ENCODE results near the gene FOXL2. TPM values are rescaled to one million over a fixed set of nuclear protein-coding genes. Genes with fewer than 3 reads are reported as not detected.

Gene FOXL2
- total and polyA plus RNA-seq, 2 donors, result 0.18 TPM; not detected in 1

GRCh38 chr3:138942271-138942670, 4.7 kb downstream of the FOXL2 start:
- H3K4me3 ChIP-seq (ENCODE audit: low read length in 2 of 2), result no peak overlapping the region
- 83% methylated on average over 4 of the region's 4 CpGs for WGBS
- peaks cover 12 to 22% of the 10 kb centered on the region in 2 donors for H3K4me1 ChIP-seq (ENCODE audit: control insufficient read depth in 2 of 2, insufficient read depth in 2 of 2, low read length in 2 of 2)
- H3K27ac ChIP-seq (ENCODE audit: low read depth in 1 of 2, low read length in 1 of 2), result no peak overlapping the region
- H3K36me3 ChIP-seq (ENCODE audit: control insufficient read depth in 2 of 2, insufficient read depth in 2 of 2, low read length in 1 of 2), result no peaks in the 10 kb centered on the region
- no peak for DNase-seq (ENCODE audit: low read depth in 6 of 9, low spot score in 9 of 9)
- H3K27me3 ChIP-seq (ENCODE audit: control insufficient read depth in 2 of 2, insufficient read depth in 1 of 2, low read length in 1 of 2), result peaks cover 83 to 99% of the 10 kb centered on the region in 2 donors
- H3K9me3 ChIP-seq (ENCODE audit: control insufficient read depth in 2 of 2, insufficient read depth in 1 of 2, low read length in 1 of 2), result peaks cover 0 to 18% of the 10 kb centered on the region in 2 donors

GRCh38 chr3:138941259-138941885, 5.6 kb downstream of the FOXL2 start:
- peaks cover 0 to 18% of the 10 kb centered on the region in 2 donors for H3K9me3 ChIP-seq (ENCODE audit: control insufficient read depth in 2 of 2, insufficient read depth in 1 of 2, low read length in 1 of 2)
- no peak overlapping the region for H3K27ac ChIP-seq (ENCODE audit: low read depth in 1 of 2, low read length in 1 of 2)
- peaks cover 83 to 99% of the 10 kb centered on the region in 2 donors for H3K27me3 ChIP-seq (ENCODE audit: control insufficient read depth in 2 of 2, insufficient read depth in 1 of 2, low read length in 1 of 2)
- WGBS, result 48% methylated on average over 7 of the region's 7 CpGs
- H3K4me3 ChIP-seq (ENCODE audit: low read length in 2 of 2), result no peak overlapping the region
- DNase-seq (ENCODE audit: low read depth in 6 of 9, low spot score in 9 of 9), result peak in 1 of 9 donors; percentile 45
- H3K36me3 ChIP-seq (ENCODE audit: control insufficient read depth in 2 of 2, insufficient read depth in 2 of 2, low read length in 1 of 2), result no peaks in the 10 kb centered on the region
- H3K4me1 ChIP-seq (ENCODE audit: control insufficient read depth in 2 of 2, insufficient read depth in 2 of 2, low read length in 2 of 2), result peaks cover 8 to 25% of the 10 kb centered on the region in 2 donors

GRCh38 chr3:138940446-138940845, 6.5 kb downstream of the FOXL2 start:
- Histone ChIP-seq H3K4me3 (ENCODE audit: low read length in 2 of 2) (no peak overlapping the region), H3K27me3 (ENCODE audit: control insufficient read depth in 2 of 2, insufficient read depth in 1 of 2, low read length in 1 of 2) (peaks cover 84 to 100% of the 10 kb centered on the region in 2 donors), H3K9me3 (ENCODE audit: control insufficient read depth in 2 of 2, insufficient read depth in 1 of 2, low read length in 1 of 2) (peaks cover 0 to 18% of the 10 kb centered on the region in 2 donors), H3K27ac (ENCODE audit: low read depth in 1 of 2, low read length in 1 of 2) (no peak overlapping the region), H3K4me1 (ENCODE audit: control insufficient read depth in 2 of 2, insufficient read depth in 2 of 2, low read length in 2 of 2) (peaks cover 14 to 33% of the 10 kb centered on the region in 2 donors), H3K36me3 (ENCODE audit: control insufficient read depth in 2 of 2, insufficient read depth in 2 of 2, low read length in 1 of 2) (no peaks in the 10 kb centered on the region)
- no peak for DNase-seq (ENCODE audit: low read depth in 6 of 9, low spot score in 9 of 9)
- WGBS, result 63% methylated on average over 6 of the region's 6 CpGs

DNA sequence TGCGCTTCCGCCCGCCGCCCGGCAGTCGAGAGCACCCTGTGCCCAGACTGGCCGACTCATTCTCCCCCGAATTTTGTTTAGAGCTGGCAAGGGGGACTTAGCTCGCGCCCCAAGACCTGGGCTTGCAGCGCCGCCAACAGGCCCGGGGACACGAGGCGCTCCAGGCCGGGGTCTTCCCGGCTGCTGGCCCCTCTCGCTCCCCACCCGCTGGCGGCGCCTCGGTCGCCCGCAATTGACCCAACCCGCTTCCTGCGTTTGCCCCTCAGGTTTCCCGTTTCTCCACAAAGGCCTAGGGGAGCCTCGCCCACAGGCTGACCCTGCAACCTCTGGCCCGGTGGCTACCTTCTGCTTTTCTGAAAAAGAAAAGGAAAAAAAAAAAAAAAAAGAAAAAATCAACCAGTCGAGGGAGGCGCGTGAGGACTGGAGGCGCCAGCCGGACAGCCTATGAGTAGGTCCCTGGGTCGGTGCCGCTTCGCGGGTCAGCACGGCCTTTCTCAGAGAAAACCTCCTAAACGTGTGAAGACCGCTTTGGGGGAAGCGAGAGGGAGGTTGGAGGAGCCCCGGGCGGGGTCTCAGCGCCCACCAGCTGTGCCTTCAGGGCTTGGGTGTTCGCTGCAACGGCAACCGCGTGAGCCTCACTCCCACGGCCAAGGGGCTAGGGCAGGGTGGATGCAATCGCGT, 7.2 kb downstream of the FOXL2 start:
- H3K4me1 ChIP-seq (ENCODE audit: control insufficient read depth in 2 of 2, insufficient read depth in 2 of 2, low read length in 2 of 2), result peaks cover 9 to 26% of the 10 kb centered on the region in 2 donors
- H3K9me3 ChIP-seq (ENCODE audit: control insufficient read depth in 2 of 2, insufficient read depth in 1 of 2, low read length in 1 of 2), result peaks cover 0 to 18% of the 10 kb centered on the region in 2 donors
- H3K4me3 ChIP-seq (ENCODE audit: low read length in 2 of 2), result no peak overlapping the region
- WGBS, result 4% methylated on average over 52 of the region's 52 CpGs
- DNase-seq (ENCODE audit: low read depth in 6 of 9, low spot score in 9 of 9), result no peak
- no peaks in the 10 kb centered on the region for H3K36me3 ChIP-seq (ENCODE audit: control insufficient read depth in 2 of 2, insufficient read depth in 2 of 2, low read length in 1 of 2)
- peaks cover 82 to 100% of the 10 kb centered on the region in 2 donors for H3K27me3 ChIP-seq (ENCODE audit: control insufficient read depth in 2 of 2, insufficient read depth in 1 of 2, low read length in 1 of 2)
- no peak overlapping the region for H3K27ac ChIP-seq (ENCODE audit: low read depth in 1 of 2, low read length in 1 of 2)

- H3K4me3 ChIP-seq (ENCODE audit: low read length in 2 of 2), result no peak overlapping the region
- peaks cover 86 to 100% of the 10 kb centered on the region in 2 donors for H3K27me3 ChIP-seq (ENCODE audit: control insufficient read depth in 2 of 2, insufficient read depth in 1 of 2, low read length in 1 of 2)
- WGBS, result 4% methylated on average over 32 of the region's 32 CpGs
- H3K9me3 ChIP-seq (ENCODE audit: control insufficient read depth in 2 of 2, insufficient read depth in 1 of 2, low read length in 1 of 2), result peaks cover 0 to 18% of the 10 kb centered on the region in 2 donors
- H3K4me1 ChIP-seq (ENCODE audit: control insufficient read depth in 2 of 2, insufficient read depth in 2 of 2, low read length in 2 of 2), result peaks cover 9 to 25% of the 10 kb centered on the region in 2 donors
- DNase-seq (ENCODE audit: low read depth in 6 of 9, low spot score in 9 of 9), result no peak
- no peaks in the 10 kb centered on the region for H3K36me3 ChIP-seq (ENCODE audit: control insufficient read depth in 2 of 2, insufficient read depth in 2 of 2, low read length in 1 of 2)
- H3K27ac ChIP-seq (ENCODE audit: low read depth in 1 of 2, low read length in 1 of 2), result no peak overlapping the region
These were observed 7.9 kb downstream of the FOXL2 start for GRCh38 chr3:138938877-138939560.

DNA sequence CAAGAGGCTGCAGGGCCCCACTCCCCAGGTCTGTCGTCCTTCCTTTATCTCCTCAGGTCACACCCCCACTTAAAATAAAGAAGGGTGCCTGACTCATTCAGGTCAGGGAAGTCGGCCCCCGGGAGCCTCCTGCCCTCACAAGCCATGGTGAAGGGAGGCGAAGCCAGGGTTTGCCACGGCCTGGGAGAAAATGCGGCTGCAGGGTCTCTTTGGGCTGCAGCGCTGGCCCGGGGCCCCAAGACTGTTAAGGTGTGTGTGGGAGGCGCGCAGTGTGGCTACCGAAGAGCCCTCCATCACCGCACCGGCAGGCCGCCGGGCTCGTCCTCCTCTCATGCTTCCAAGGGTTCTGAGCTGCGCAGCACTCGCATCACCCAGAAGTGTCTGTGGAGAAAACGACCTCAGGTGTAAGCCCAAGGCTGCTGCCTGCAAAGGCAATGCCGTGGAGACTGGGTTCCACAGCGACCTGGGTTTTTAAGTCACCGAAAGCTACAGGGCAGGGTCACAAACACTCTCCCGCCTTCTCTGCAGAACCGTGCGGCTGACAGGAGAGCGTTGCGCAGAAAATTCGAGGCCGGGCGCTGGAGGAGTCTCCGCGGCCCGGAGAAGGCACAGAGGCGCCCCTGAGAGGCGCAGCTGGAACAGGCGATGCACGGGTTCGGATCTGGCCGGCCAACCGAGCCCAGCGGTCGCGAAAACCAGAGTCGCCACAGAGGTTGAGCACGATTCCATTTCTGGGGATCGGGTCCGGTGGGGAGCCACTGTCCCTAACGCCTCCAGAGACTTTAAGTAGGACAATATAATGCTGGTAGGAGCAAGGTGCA, 8.7 kb downstream of the FOXL2 start:
- DNase-seq (ENCODE audit: low read depth in 6 of 9, low spot score in 9 of 9), result no peak
- Histone ChIP-seq H3K27me3 (ENCODE audit: control insufficient read depth in 2 of 2, insufficient read depth in 1 of 2, low read length in 1 of 2) (peaks cover 85 to 97% of the 10 kb centered on the region in 2 donors), H3K27ac (ENCODE audit: low read depth in 1 of 2, low read length in 1 of 2) (no peak overlapping the region), H3K9me3 (ENCODE audit: control insufficient read depth in 2 of 2, insufficient read depth in 1 of 2, low read length in 1 of 2) (peaks cover 0 to 18% of the 10 kb centered on the region in 2 donors), H3K4me1 (ENCODE audit: control insufficient read depth in 2 of 2, insufficient read depth in 2 of 2, low read length in 2 of 2) (peaks cover 9 to 25% of the 10 kb centered on the region in 2 donors), H3K36me3 (ENCODE audit: control insufficient read depth in 2 of 2, insufficient read depth in 2 of 2, low read length in 1 of 2) (no peaks in the 10 kb centered on the region), H3K4me3 (ENCODE audit: low read length in 2 of 2) (no peak overlapping the region)
- 5% methylated on average over 48 of the region's 48 CpGs for WGBS

DNA sequence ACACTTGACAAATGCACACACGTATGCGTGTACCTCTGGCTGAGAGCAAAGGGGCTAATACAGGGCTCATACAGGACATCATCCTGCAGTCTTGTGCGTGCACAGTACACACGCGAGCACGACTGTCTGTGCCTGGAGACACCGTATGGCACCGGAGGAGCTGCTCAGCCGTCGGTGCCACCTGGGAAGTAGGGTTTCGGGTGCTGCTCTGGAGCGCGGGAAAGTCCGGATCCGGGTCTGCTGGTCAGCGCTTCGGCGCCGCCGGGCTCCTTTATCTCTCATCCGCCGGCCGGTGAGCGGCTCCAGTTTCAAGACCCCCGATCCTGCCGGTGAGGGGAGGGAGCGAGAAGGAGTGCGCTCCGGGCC, 9.3 kb downstream of the FOXL2 start:
- H3K27ac ChIP-seq (ENCODE audit: low read depth in 1 of 2, low read length in 1 of 2), result no peak overlapping the region
- H3K36me3 ChIP-seq (ENCODE audit: control insufficient read depth in 2 of 2, insufficient read depth in 2 of 2, low read length in 1 of 2), result no peaks in the 10 kb centered on the region
- H3K4me1 ChIP-seq (ENCODE audit: control insufficient read depth in 2 of 2, insufficient read depth in 2 of 2, low read length in 2 of 2), result peaks cover 9 to 25% of the 10 kb centered on the region in 2 donors
- DNase-seq (ENCODE audit: low read depth in 6 of 9, low spot score in 9 of 9), result no peak
- 4% methylated on average over 29 of the region's 29 CpGs for WGBS
- H3K9me3 ChIP-seq (ENCODE audit: control insufficient read depth in 2 of 2, insufficient read depth in 1 of 2, low read length in 1 of 2), result peaks cover 0 to 18% of the 10 kb centered on the region in 2 donors
- H3K4me3 ChIP-seq (ENCODE audit: low read length in 2 of 2), result no peak overlapping the region
- peaks cover 81 to 96% of the 10 kb centered on the region in 2 donors for H3K27me3 ChIP-seq (ENCODE audit: control insufficient read depth in 2 of 2, insufficient read depth in 1 of 2, low read length in 1 of 2)

GRCh38 chr3:138936741-138937689, 9.9 kb downstream of the FOXL2 start:
- Histone ChIP-seq H3K36me3 (ENCODE audit: control insufficient read depth in 2 of 2, insufficient read depth in 2 of 2, low read length in 1 of 2) (no peaks in the 10 kb centered on the region), H3K9me3 (ENCODE audit: control insufficient read depth in 2 of 2, insufficient read depth in 1 of 2, low read length in 1 of 2) (peaks cover 0 to 15% of the 10 kb centered on the region in 2 donors), H3K27me3 (ENCODE audit: control insufficient read depth in 2 of 2, insufficient read depth in 1 of 2, low read length in 1 of 2) (peaks cover 75 to 91% of the 10 kb centered on the region in 2 donors), H3K4me3 (ENCODE audit: low read length in 2 of 2) (peak overlapping the region in 1 of 2 donors; percentile 5), H3K4me1 (ENCODE audit: control insufficient read depth in 2 of 2, insufficient read depth in 2 of 2, low read length in 2 of 2) (peaks cover 9 to 25% of the 10 kb centered on the region in 2 donors), H3K27ac (ENCODE audit: low read depth in 1 of 2, low read length in 1 of 2) (no peak overlapping the region)
- WGBS, result 13% methylated on average over 45 of the region's 45 CpGs
- DNase-seq (ENCODE audit: low read depth in 6 of 9, low spot score in 9 of 9), result no peak
